Upper lobe of left lung (tissue), 6 donors: ENCODE measurements around the gene MEIS1. TPM values are rescaled to one million over a fixed set of nuclear protein-coding genes. Genes with fewer than 3 reads are reported as not detected.

ENCODE experiments used
- ATAC-seq, 2 donors: fragments of 200-7000 bp; cut with Tn5 transposase; one replicate each; pipeline ENCODE4 v1.9.1; 2022; ENCODE audit warnings: mild to moderate bottlenecking in 2 of 2, moderate library complexity in 2 of 2; ENCODE audit not compliant: low FRiP score in 2 of 2
- DNase-seq, 2 donors: peaks; one replicate each; pipeline ENCODE4 v3.0.0-alpha.2; 2019 to 2020
- H3K27ac ChIP-seq, 4 donors: fragments of 200-600 bp; sonication (generic); one replicate each; pipeline ENCODE4 v1.5.1; 2016 to 2019
- H3K27me3 ChIP-seq, 4 donors: fragments of 200-600 bp; sonication (generic); one replicate each; pipeline ENCODE4 v1.5.1; 2017 to 2019
- H3K36me3 ChIP-seq, 4 donors: fragments of 200-600 bp; sonication (generic); one replicate each; pipeline ENCODE4 v1.5.1; 2016 to 2019
- H3K4me1 ChIP-seq, 4 donors: fragments of 200-600 bp; sonication (generic); one replicate each; pipeline ENCODE4 v1.5.1; 2018 to 2019
- H3K4me3 ChIP-seq, 4 donors: fragments of 200-600 bp; sonication (generic); one replicate each; pipeline ENCODE4 v1.5.1; 2017 to 2019; ENCODE audit warnings: mild to moderate bottlenecking in 2 of 4, moderate library complexity in 1 of 4
- H3K9me3 ChIP-seq, 4 donors: fragments of 200-600 bp; sonication (generic); one replicate each; pipeline ENCODE4 v1.5.1; 2018 to 2019
- CTCF ChIP-seq, 6 experiments: fragments of 450-650 bp in 4 of 6; fragments of 200-600 bp in 2 of 6; sonication (generic) in 2 of 6; IDR thresholded peaks; one replicate each; pipeline ENCODE4 v1.5.1; 2016 to 2019; ENCODE audit warnings: antibody characterized with exemption in 6 of 6
- EP300 ChIP-seq, 4 donors: sonication (generic); formaldehyde crosslinking; IDR thresholded peaks; one replicate each; pipeline ENCODE4 v1.5.1; 2017; ENCODE audit warnings: antibody characterized with exemption in 4 of 4, control low read depth in 2 of 4
- POLR2A ChIP-seq, 4 donors: fragments of 450-650 bp; IDR thresholded peaks; one replicate each; pipeline ENCODE4 v1.5.1; 2016 to 2017; ENCODE audit warnings: antibody characterized with exemption in 4 of 4, mild to moderate bottlenecking in 2 of 4
- POLR2AphosphoS5 ChIP-seq, 2 donors: sonication (generic); formaldehyde crosslinking; IDR thresholded peaks; one replicate each; pipeline ENCODE4 v1.5.1; 2017; ENCODE audit warnings: antibody characterized with exemption in 2 of 2
- WGBS, 2 donors: methylation state at CpG; one replicate each; pipeline ENCODE4 v1.1.5; 2017 to 2018; 5-methylcytosine and 5-hydroxymethylcytosine counted together
- total RNA-seq, 6 donors: library from RNA; depleted of rRNA in 4 of 6; stranded (reverse); fragments of >200 nt in 4 of 6; gene quantifications; one replicate each; pipeline versions ENCODE4 v1.1.0 to v1.2.1, GENCODE V29; 2016 to 2021
- donor health status: DM: no; HTN: no; CAD: no; lungs with moderate emphysema.
- donor health status: DM: no; HTN: yes; CAD: no; lungs with severe emphysema.

The MEIS1 gene
- total RNA-seq, 6 donors from 2014 or later = 23.1 to 43.9 (median 30.0) TPM

GRCh38 chr2:66547887-66548286 is 113.0 kb downstream of the MEIS1 start:
- H3K36me3 ChIP-seq = peaks cover 0 to 6% (median 0%) of the 10 kb centered on the region in 4 donors
- WGBS, 2 donors = 47 to 50% methylated on average over 2 of the region's 2 CpGs
- H3K27me3 ChIP-seq = no peaks in the 10 kb centered on the region
- TF ChIP-seq CTCF (IDR thresholded peaks at IDR 0.05) (no peak), POLR2AphosphoS5 (IDR thresholded peaks at IDR 0.05) (peak in 1 of 2 donors; percentile 37)
- peak overlapping the region in 1 of 4 donors; percentile 20 for H3K27ac ChIP-seq
- ATAC-seq (no peak), DNase-seq (no peak)
- H3K4me3 ChIP-seq = no peak overlapping the region
- no peaks in the 10 kb centered on the region for H3K9me3 ChIP-seq
- H3K4me1 ChIP-seq = peaks cover 3 to 20% (median 14%) of the 10 kb centered on the region in 4 donors

GRCh38 chr2:66548422-66548821 is 113.5 kb downstream of the MEIS1 start:
- ATAC-seq = no peak
- WGBS, 2 donors = 64% methylated on average over 3 of the region's 3 CpGs

GRCh38 chr2:66550826-66551225 is 115.9 kb downstream of the MEIS1 start:
- Histone ChIP-seq H3K27ac (peak overlapping the region in 1 of 4 donors; percentile 32), H3K4me1 (peaks cover 18 to 35% (median 33%) of the 10 kb centered on the region in 4 donors)

More at GRCh38 chr2:66548422-66548821, 113.5 kb downstream of the MEIS1 start:
- no peak for TF ChIP-seq POLR2AphosphoS5 (IDR thresholded peaks at IDR 0.05)
- peaks cover 8 to 26% (median 19%) of the 10 kb centered on the region in 4 donors for H3K4me1 ChIP-seq
- peak overlapping the region in 3 of 4 donors; percentile 13 to 41 (median 20) for H3K27ac ChIP-seq
- no peaks in the 10 kb centered on the region for H3K27me3 ChIP-seq
- no peaks in the 10 kb centered on the region for H3K9me3 ChIP-seq
- H3K4me3 ChIP-seq = no peak overlapping the region
- DNase-seq = no peak
- H3K36me3 ChIP-seq = peaks cover 0 to 6% (median 0%) of the 10 kb centered on the region in 4 donors

GRCh38 chr2:66553370-66553769 is 118.4 kb downstream of the MEIS1 start:
- no peaks in the 10 kb centered on the region for H3K9me3 ChIP-seq
- H3K27ac ChIP-seq = peak overlapping the region in 2 of 4 donors; percentile 32 to 64
- peaks cover 24 to 37% (median 27%) of the 10 kb centered on the region in 4 donors for H3K4me1 ChIP-seq
- WGBS, 2 donors = 47 to 49% methylated on average over 4 of the region's 4 CpGs
- TF ChIP-seq POLR2A (IDR thresholded peaks at IDR 0.05) (no peak), POLR2AphosphoS5 (IDR thresholded peaks at IDR 0.05) (no peak), CTCF (IDR thresholded peaks at IDR 0.05) (no peak), EP300 (IDR thresholded peaks at IDR 0.05) (no peak)
- no peaks in the 10 kb centered on the region for H3K27me3 ChIP-seq
- H3K4me3 ChIP-seq = no peak overlapping the region
- DNase-seq = no peak
- no peak for ATAC-seq
- H3K36me3 ChIP-seq = peaks cover 0 to 6% (median 0%) of the 10 kb centered on the region in 4 donors

More at GRCh38 chr2:66550826-66551225, 115.9 kb downstream of the MEIS1 start:
- no peak for DNase-seq
- no peak for ATAC-seq
- Histone ChIP-seq H3K27me3 (no peaks in the 10 kb centered on the region), H3K4me3 (no peak overlapping the region), H3K9me3 (no peaks in the 10 kb centered on the region), H3K36me3 (peaks cover 0 to 6% (median 0%) of the 10 kb centered on the region in 4 donors)
- no peak for TF ChIP-seq EP300 (IDR thresholded peaks at IDR 0.05)
- TF ChIP-seq POLR2A (IDR thresholded peaks at IDR 0.05) = no peak
- no peak for TF ChIP-seq POLR2AphosphoS5 (IDR thresholded peaks at IDR 0.05)
- TF ChIP-seq CTCF (IDR thresholded peaks at IDR 0.05) = no peak
- 78 to 89% methylated on average over 1 of the region's 1 CpG for WGBS, 2 donors

- H3K4me3 ChIP-seq = peak overlapping the region in 2 of 4 donors; percentile 17 to 18
- WGBS, 2 donors = 6 to 8% methylated on average over 4 of the region's 4 CpGs
- H3K36me3 ChIP-seq = no peaks in the 10 kb centered on the region
- no peaks in the 10 kb centered on the region for H3K27me3 ChIP-seq
- H3K4me1 ChIP-seq = peaks cover 21 to 35% (median 23%) of the 10 kb centered on the region in 4 donors
- DNase-seq = no peak
- H3K9me3 ChIP-seq = no peaks in the 10 kb centered on the region
- peak in 1 of 2 donors; percentile 17 for ATAC-seq
- TF ChIP-seq POLR2A (IDR thresholded peaks at IDR 0.05) = no peak
- TF ChIP-seq EP300 (IDR thresholded peaks at IDR 0.05) = no peak
- TF ChIP-seq CTCF (IDR thresholded peaks at IDR 0.05) = no peak
- no peak for TF ChIP-seq POLR2AphosphoS5 (IDR thresholded peaks at IDR 0.05)
- H3K27ac ChIP-seq = peak overlapping the region in 3 of 4 donors; percentile 41 to 80 (median 70)
These were observed 120.2 kb downstream of the MEIS1 start for GRCh38 chr2:66555091-66555490.
